Memory B cell (primary cell): ENCODE results near the gene SESN3.
A peak's percentile ranks its signal among the peaks of the same experiment; 100 is the strongest.
"Not testable (repeated sequence)": the region's sequence is repeated elsewhere in the genome, so short reads cannot be mapped to it uniquely, and the experiment has no call there.

Experiments
- ATAC-seq: fragments of 150-1000 bp; cut with Tn5 transposase; 2 replicates; pipeline ENCODE4 v1.10.0; 2021; ENCODE audit warnings: low read depth, mild to moderate bottlenecking, moderate library complexity
- DNase-seq, 2 donors: peaks; one replicate each; pipeline ENCODE4 v3.0.0; 2022; ENCODE audit warnings: low spot score in 2 of 2
- H3K27ac Mint-ChIP-seq: one replicate; pipeline ENCODE4 v1.8.0; 2022; ENCODE audit warnings: mild to moderate bottlenecking, moderate library complexity, mixed read lengths
- H3K27me3 Mint-ChIP-seq: one replicate; pipeline ENCODE4 v1.8.0; 2022; ENCODE audit warnings: mixed read lengths
- H3K36me3 Mint-ChIP-seq: one replicate; pipeline ENCODE4 v1.8.0; 2022; ENCODE audit warnings: mild to moderate bottlenecking, mixed read lengths
- H3K4me1 Mint-ChIP-seq: one replicate; pipeline ENCODE4 v1.8.0; 2022; ENCODE audit warnings: mixed read lengths
- H3K4me3 Mint-ChIP-seq: one replicate; pipeline ENCODE4 v1.8.0; 2022; ENCODE audit warnings: mild to moderate bottlenecking, moderate library complexity, mixed read lengths
- H3K9me3 Mint-ChIP-seq: one replicate; pipeline ENCODE4 v1.8.0; 2022; ENCODE audit warnings: mixed read lengths

SESN3 gene

DNA sequence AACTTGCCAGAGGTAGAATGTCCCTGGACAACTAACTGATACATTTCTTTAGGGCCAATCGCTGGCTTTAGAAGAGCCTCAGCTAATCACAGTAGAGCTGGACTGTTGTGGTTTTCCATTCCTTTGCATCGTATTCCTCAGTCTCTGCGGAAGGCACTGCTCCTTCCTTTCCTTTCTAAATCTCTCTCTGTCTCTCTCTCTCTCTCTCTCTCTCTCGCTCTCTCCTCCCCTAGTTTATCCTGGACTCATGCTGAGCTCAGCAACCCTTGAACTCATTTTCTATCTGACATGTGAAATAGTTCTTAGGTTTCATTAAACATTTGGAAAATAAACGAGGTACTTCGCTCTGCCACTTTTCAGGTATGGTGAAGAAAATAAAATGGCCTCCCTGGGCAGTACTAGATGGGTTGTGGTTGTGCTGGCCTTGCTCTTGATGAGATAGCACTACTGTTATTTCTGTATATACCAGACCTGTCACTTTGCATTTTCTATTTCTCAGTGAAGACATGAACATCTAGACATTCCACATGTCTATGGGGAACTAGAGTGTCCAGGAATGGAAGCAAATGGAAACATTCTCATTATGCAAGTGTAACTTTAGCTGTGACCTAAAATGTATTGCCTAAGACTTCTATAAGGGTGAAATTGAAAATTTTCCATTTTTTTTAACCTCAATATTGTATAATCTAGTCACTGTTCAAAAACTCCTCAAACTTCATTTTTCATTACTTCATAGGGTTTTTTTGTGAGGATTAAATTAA is 12.0 kb upstream of the SESN3 start:
- ATAC-seq (no peak), DNase-seq (no peak)
- Mint-ChIP-seq H3K9me3 (no peaks in the 10 kb centered on the region), H3K27ac (peak overlapping the region; percentile 87), H3K4me1 (peaks cover 28% of the 10 kb centered on the region), H3K27me3 (no peaks in the 10 kb centered on the region), H3K4me3 (peak overlapping the region; percentile 15), H3K36me3 (no peaks in the 10 kb centered on the region)

DNA sequence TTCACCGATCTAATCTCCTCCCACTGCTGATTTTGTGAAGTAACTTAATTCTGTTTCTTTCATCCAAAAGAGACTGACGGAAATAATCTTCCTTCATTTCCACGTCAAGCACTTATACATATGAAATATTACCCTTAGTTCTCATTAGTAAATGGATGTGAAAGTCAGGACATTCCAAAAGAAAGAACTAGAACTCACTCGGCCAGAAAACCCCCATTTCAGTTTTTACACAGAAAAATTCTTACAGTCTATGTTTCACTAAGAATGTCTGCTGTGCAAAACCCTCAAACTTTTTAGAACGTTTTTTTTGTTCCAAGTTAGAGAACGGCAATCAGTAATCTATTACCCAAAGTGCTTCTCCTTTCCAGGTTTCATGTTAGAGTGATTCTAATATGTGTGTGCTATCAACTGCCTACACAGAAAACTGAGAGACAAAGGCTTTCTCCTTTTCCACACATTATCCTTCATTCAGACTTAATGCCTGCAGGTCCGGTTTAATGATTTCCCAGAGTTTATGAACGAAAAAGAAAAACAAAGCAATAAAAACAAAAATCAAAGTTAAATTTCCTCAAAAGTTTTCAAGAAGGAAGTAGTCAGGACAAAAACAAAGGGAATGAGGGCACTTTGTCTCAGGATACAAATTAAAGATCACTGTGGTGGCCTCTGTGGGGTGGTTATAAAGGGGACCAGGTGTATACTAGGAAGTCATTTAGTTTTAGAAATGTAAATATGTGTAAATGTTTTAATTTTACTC is 11.3 kb upstream of the SESN3 start:
- H3K27me3 Mint-ChIP-seq = no peaks in the 10 kb centered on the region
- H3K27ac Mint-ChIP-seq = peak overlapping the region; percentile 87
- peak overlapping the region; percentile 69 for H3K4me3 Mint-ChIP-seq
- DNase-seq (no peak), ATAC-seq (peak; percentile 65)
- H3K4me1 Mint-ChIP-seq = peaks cover 21% of the 10 kb centered on the region
- no peaks in the 10 kb centered on the region for H3K9me3 Mint-ChIP-seq
- H3K36me3 Mint-ChIP-seq = no peaks in the 10 kb centered on the region

DNA sequence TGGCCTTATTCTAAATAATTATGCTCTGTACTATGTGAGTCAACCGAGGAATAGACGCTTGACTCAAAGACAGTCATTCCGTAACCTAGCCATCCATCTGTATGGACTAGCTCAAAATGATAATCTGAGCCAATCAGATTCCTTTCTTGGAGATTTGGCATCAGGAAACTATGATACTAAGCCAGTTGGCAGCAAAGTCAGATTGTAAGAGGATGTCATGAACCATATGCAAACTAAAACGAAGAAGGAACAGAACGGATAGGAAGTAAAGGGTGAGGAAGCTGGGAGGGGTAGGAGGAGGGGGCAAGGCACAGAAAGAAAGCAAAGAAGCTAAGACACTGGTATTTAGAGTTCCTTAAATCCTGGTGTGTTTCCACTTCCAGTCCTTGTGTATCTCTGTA is 10.7 kb upstream of the SESN3 start:
- Mint-ChIP-seq H3K27me3 (no peaks in the 10 kb centered on the region), H3K4me1 (peaks cover 21% of the 10 kb centered on the region), H3K27ac (peak overlapping the region; percentile 87), H3K4me3 (peak overlapping the region; percentile 69), H3K9me3 (no peaks in the 10 kb centered on the region), H3K36me3 (no peaks in the 10 kb centered on the region)
- peak; percentile 83 for ATAC-seq
- DNase-seq = no peak

DNA sequence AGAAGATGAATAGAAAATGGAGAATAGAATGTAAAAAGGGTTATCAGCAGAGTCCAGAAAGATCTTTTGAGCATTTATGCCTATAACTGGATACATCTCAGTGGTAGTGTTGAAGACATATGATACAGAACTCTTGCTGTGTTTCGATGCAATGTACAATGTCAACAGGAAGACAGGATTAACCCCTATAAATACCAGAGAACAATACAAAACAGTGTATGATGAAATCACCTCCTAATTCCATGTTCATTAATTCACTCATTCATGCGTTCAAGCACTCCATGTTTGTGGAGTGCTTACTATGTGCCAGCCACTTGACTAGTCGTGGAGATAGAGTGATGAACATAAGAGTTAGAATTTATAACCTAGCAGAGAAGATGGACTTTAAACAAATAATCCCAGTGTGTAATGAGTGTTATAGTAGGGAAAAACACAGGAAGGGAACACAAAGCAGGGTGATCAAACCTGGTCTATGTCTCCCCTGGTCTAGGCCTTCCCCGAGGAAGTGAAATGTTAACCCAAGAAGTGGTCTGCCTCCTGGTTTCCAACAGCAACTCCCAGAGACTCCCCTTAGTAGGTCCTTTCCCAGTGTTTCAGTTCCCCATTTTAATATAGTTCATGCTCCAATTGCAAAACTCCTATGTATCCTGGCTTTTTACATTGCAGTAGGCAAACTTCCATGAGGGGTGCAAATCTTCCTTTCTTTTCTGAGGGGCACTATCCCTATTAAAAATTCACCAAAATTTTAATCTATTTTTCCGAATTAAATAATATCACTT is 9.1 kb upstream of the SESN3 start:
- H3K9me3 Mint-ChIP-seq = no peaks in the 10 kb centered on the region
- H3K27me3 Mint-ChIP-seq = no peaks in the 10 kb centered on the region
- peaks cover 18% of the 10 kb centered on the region for H3K4me1 Mint-ChIP-seq
- no peak overlapping the region for H3K27ac Mint-ChIP-seq
- DNase-seq = no peak
- no peak overlapping the region for H3K4me3 Mint-ChIP-seq
- no peaks in the 10 kb centered on the region for H3K36me3 Mint-ChIP-seq
- ATAC-seq = no peak

DNA sequence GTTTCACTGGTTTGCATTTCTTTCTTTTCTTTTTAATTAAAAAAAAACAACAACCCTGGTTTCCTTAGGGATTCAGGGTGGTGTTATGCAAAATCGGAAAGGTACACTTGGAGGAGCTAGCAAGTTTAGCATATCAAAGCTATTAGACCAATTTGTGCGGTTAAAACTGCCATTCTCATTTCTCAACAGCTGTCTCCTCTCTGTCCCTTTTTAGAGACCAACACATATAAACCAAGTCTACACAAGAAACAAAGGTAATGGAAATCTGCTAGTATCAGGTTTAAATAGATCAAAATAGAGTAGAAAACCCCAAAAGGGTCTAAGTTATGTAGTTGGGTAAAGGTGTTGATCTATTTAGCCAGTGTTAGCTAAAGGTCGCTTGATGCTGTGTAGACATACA is 1.7 kb upstream of the SESN3 start:
- peaks cover 23% of the 10 kb centered on the region for H3K4me1 Mint-ChIP-seq
- ATAC-seq (no peak), DNase-seq (no peak)
- no peaks in the 10 kb centered on the region for H3K36me3 Mint-ChIP-seq
- no peaks in the 10 kb centered on the region for H3K9me3 Mint-ChIP-seq
- H3K27ac Mint-ChIP-seq = no peak overlapping the region
- H3K4me3 Mint-ChIP-seq = no peak overlapping the region
- H3K27me3 Mint-ChIP-seq = no peaks in the 10 kb centered on the region

DNA sequence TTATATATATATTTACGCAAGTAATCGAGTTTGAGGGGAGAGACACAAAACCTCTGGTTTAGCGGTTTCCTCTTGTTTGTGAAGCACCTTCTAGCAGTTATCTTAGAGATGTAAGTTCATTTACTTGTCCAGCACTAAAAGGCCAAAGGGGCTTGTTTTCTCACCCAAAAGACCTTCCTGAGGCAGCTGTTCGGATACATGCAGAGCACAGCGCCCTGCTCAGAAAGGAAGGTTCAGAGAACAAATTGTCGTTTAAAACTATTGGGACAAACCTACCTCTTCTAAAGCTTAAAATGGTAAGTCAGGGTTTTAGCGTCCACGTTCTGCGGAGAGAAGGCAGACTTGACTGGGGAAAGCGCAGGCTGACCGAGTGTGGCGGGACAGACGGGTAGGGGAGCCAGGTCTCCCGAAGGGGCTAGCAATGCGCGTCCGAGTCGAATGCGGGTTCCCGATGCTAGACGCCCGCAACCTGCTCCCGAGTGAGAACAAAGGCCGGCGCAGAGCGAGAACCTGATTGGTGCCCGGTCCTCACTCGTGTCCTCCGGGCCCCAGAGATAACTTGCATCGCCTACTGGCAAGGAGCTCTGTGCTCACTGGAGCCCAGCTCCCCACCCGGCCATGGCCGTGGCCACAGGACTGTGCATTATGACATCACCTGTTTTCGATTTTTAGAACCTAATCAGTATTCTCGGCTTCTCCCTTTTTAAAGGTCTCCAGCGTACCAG is 1.0 kb upstream of the SESN3 start:
- DNase-seq (peak; percentile 63 to 64), ATAC-seq (peak; percentile 26)
- no peaks in the 10 kb centered on the region for H3K9me3 Mint-ChIP-seq

DNA sequence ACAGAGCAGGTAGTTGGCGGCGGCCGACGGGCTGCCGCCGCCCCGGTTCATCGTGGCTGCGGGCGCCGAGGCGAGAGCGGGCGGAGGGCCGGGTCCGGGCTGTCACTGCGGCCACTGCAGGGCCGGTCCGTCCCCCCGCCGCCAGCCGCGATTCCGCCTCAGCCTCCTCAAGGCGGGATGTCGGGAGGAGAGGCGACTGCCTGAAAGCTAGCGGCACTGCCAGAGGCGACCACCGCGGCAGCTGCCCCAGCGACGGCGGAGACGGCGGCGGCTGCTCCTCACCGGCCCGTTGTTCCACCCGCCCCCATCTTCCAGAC is 234 bp downstream of the SESN3 start:
- H3K36me3 Mint-ChIP-seq = peaks cover 3% of the 10 kb centered on the region
- peaks cover 26% of the 10 kb centered on the region for H3K4me1 Mint-ChIP-seq
- H3K27me3 Mint-ChIP-seq = no peaks in the 10 kb centered on the region
- DNase-seq = no peak
- H3K27ac Mint-ChIP-seq = no peak overlapping the region
- no peak for ATAC-seq
- H3K9me3 Mint-ChIP-seq = no peaks in the 10 kb centered on the region
- no peak overlapping the region for H3K4me3 Mint-ChIP-seq

More for the DNA sequence above, 1.0 kb upstream of the SESN3 start:
- no peak overlapping the region for H3K27ac Mint-ChIP-seq
- no peaks in the 10 kb centered on the region for H3K27me3 Mint-ChIP-seq
- H3K4me3 Mint-ChIP-seq = no peak overlapping the region
- peaks cover 23% of the 10 kb centered on the region for H3K4me1 Mint-ChIP-seq
- H3K36me3 Mint-ChIP-seq = no peaks in the 10 kb centered on the region

DNA sequence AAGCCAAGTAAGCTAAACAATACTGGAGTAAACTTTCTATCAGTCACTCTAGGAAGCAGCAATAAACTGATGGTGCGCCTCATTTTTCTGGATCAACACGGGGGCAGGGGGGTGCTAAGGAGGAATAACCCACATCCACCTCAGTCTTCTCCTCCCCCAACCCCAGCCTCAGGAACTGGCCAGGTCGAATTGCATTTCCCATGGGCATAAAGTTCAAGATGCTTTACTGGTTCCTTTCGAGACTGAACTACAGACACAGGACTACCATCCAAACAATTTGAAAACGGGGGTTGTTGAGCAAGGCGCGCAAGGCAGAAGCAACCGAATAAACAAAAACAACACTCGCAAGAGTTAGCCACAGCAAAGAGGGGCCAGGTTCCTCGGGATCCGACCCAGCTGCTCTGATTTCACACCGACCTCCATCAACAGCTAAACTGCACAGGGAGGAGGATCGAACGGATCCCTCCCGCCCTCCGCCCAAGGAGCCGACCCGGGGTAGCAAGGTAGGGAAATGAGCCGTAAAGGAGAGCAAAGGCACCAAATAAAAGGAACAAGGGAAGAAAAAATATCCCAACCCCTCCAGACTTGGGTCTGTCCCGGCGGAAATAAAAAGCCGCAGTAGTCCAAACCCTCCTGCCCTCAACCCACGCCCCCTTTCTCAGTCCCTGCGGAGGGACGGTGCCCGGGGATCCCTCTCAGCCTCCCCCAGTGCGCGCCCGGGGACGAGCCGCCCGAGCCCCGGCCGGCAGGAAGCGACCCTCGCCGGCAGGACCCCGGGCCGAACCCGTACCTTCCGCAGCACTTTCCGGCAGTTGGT is 801 bp downstream of the SESN3 start:
- DNase-seq = peak in 1 of 2 donors; percentile 30
- H3K27me3 Mint-ChIP-seq = no peaks in the 10 kb centered on the region
- H3K4me3 Mint-ChIP-seq = no peak overlapping the region
- peaks cover 3% of the 10 kb centered on the region for H3K36me3 Mint-ChIP-seq
- no peaks in the 10 kb centered on the region for H3K9me3 Mint-ChIP-seq
- H3K4me1 Mint-ChIP-seq = peaks cover 26% of the 10 kb centered on the region
- H3K27ac Mint-ChIP-seq = peak overlapping the region; percentile 89
- no peak for ATAC-seq

DNA sequence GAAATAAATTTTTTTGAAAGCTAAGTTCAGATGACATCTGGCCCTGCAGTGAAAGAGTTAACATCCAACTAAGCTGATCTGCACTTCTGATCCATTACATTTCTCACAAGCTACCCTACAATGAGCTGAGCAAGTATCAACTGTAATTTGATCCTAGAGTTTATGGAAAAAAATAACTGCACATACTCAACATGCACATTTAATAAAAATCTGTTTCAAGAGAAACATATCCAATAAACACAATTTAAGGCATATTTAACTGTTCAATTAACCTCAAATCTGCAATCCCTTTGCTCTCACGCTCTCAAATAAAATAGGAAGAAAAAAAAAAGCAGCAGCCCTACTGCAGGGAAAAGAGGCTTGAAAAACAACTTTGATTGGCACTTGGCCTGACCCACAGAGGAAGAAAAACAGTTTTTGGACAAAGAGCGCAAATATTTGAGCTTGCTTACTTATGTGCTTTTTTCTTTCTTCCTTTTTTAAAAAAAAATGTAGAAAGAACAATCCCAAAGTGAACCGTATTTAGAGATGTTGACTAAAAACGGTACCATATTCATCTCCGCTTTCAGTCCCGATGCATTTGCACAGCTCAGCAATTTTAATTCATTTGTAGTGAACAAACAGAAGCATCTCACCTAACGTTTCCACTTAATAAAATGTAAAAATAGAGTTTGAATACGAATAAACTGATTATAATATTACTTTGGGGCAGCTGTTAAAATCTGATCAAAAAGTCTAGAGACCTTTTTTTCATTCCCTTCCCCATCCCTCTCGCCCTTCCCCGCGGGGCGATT is 1.6 kb downstream of the SESN3 start:
- Mint-ChIP-seq H3K27me3 (no peaks in the 10 kb centered on the region), H3K27ac (peak overlapping the region; percentile 89), H3K4me3 (no peak overlapping the region), H3K9me3 (no peaks in the 10 kb centered on the region), H3K4me1 (peaks cover 23% of the 10 kb centered on the region), H3K36me3 (peaks cover 5% of the 10 kb centered on the region)
- ATAC-seq (no peak), DNase-seq (no peak)

DNA sequence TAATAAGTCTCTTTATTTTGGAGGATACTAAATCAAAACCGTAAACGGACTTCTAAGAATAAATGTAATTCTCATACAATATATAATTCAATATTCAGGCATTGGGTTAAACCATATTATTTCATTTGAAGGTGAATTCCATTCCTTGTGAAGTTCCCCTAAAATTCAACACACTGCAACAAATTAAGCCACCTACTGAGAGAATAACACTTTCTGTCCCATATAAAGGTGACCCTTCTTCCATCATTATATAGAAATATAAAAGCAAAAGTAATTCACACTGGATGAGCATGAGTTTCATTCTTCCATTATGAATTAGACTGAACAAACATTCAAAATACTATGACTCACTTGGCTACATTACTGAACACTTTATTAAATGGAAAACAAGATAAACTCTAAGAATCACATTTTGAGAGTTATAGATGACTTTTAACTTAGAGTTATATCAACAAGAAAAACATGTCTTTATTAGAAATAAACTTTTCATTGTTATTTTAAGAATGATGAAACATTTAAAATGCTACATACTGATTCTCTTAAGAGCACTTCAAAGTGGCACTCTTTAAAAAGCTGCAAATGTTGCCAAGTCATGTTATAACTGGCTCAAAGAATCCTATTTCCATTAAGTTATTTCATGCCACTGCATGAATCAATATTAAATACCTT is 2.8 kb downstream of the SESN3 start:
- ATAC-seq (no peak), DNase-seq (no peak)
- Mint-ChIP-seq H3K36me3 (peaks cover 6% of the 10 kb centered on the region), H3K4me3 (peak overlapping the region; percentile 37), H3K9me3 (no peaks in the 10 kb centered on the region), H3K4me1 (peaks cover 18% of the 10 kb centered on the region), H3K27ac (no peak overlapping the region), H3K27me3 (no peaks in the 10 kb centered on the region)

DNA sequence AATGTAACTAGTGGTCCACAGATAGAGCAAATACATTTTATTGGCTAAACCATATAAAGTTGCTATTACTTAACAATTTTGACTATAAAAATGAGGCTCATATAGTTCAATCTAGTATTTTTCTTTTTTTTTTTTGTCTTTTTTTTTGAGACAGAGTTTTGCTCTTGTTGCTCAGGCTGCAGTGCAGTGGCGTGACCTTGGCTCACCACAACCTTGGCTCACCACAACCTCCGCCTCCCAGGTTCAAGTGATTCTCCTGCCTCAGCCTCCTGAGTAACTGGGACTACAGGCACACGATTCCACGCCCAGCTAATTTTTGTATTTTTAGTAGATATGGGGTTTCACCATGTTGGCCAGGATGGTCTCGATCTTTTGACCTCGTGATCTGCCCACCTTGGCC is 3.9 kb downstream of the SESN3 start:
- Mint-ChIP-seq H3K4me3 (peak overlapping the region; percentile 29), H3K4me1 (peaks cover 16% of the 10 kb centered on the region), H3K27ac (peak overlapping the region; percentile 47)
- H3K9me3 Mint-ChIP-seq, DNase-seq, H3K36me3 Mint-ChIP-seq, H3K27me3 Mint-ChIP-seq, ATAC-seq: not testable (repeated sequence)

DNA sequence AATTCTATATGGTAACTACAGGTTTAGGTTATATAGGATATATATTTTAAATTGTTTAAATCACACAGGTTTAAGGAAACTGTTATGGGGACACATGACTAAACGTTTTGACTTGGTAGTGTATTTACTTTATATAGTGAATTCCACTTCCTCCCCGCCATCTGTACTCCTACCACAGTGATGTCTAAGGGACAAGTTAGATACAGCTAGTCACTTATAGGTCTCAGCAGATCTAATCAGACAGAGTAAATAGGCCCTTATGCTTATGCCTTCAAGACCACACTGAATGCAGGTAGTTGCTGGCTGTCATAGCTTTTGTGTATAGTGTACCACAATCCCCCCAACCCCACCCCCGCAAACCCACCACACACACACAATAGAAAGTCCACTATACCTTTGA is 8.2 kb downstream of the SESN3 start:
- Mint-ChIP-seq H3K4me1 (peaks cover 14% of the 10 kb centered on the region), H3K36me3 (peaks cover 16% of the 10 kb centered on the region), H3K27ac (peak overlapping the region; percentile 51), H3K27me3 (no peaks in the 10 kb centered on the region), H3K4me3 (no peak overlapping the region), H3K9me3 (peaks cover 1% of the 10 kb centered on the region)
- ATAC-seq (peak; percentile 24), DNase-seq (no peak)
